Sigmoid colon (tissue), 3 donors: Measurements from ENCODE around the gene POLR2J3.
"Not testable (repeated sequence)": the region's sequence is repeated elsewhere in the genome, so short reads cannot be mapped to it uniquely, and the experiment has no call there.

Experiments
- POLR2A ChIP-seq, 2 donors: fragments of 450-650 bp; IDR thresholded peaks; one replicate each; pipeline ENCODE4 v1.6.1; 2016; ENCODE audit warnings: antibody characterized with exemption in 2 of 2, mild to moderate bottlenecking in 2 of 2, moderate library complexity in 2 of 2
- TF ChIP-seq, protein P1 (sequence below), 4 experiments: fragments of 450-650 bp in 3 of 4; fragments of 200-600 bp in 1 of 4; IDR thresholded peaks; one replicate each; pipeline ENCODE4 v1.5.1; 2016 to 2019; ENCODE audit warnings: antibody characterized with exemption in 4 of 4, mild to moderate bottlenecking in 3 of 4, moderate library complexity in 2 of 4

DNA sequence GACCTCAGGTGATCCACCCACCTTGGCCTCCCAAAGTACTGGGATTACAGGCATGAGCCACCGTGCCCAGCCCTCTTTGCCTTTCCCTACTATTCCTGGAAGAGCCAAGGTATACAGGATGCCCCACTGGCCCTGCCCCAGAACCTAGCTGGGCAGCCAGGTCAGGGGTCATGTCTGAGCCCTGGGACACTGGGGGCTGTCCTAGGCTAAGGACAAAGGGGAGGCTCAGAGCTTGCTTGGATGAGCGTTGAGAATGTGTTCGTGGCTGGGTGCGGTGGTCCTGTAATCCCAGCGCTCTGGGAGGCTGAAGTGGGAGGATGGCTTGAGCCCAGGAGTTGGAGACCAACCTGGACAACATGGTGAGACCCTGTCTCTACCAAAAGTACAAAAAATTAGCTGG is 6.1 kb upstream of the POLR2J3 start:
- TF ChIP-seq, protein P1, sequence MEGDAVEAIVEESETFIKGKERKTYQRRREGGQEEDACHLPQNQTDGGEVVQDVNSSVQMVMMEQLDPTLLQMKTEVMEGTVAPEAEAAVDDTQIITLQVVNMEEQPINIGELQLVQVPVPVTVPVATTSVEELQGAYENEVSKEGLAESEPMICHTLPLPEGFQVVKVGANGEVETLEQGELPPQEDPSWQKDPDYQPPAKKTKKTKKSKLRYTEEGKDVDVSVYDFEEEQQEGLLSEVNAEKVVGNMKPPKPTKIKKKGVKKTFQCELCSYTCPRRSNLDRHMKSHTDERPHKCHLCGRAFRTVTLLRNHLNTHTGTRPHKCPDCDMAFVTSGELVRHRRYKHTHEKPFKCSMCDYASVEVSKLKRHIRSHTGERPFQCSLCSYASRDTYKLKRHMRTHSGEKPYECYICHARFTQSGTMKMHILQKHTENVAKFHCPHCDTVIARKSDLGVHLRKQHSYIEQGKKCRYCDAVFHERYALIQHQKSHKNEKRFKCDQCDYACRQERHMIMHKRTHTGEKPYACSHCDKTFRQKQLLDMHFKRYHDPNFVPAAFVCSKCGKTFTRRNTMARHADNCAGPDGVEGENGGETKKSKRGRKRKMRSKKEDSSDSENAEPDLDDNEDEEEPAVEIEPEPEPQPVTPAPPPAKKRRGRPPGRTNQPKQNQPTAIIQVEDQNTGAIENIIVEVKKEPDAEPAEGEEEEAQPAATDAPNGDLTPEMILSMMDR (IDR thresholded peaks at IDR 0.05), result not testable (repeated sequence)
- not testable (repeated sequence) for TF ChIP-seq POLR2A (IDR thresholded peaks at IDR 0.05)
